Activated T-helper 1 cell treated with anti-CD3 and anti-CD28 coated beads, Interleukin-2, amount 50 U/mL, for 16 hours (primary cell): ENCODE measurements around the gene DNAI1.

Experiments used
- DNase-seq, 2 donors: peaks; one replicate each; pipeline ENCODE4 v3.0.0-alpha.2; 2020; ENCODE audit warnings: low read depth in 1 of 2, low spot score in 1 of 2

Gene DNAI1

DNA sequence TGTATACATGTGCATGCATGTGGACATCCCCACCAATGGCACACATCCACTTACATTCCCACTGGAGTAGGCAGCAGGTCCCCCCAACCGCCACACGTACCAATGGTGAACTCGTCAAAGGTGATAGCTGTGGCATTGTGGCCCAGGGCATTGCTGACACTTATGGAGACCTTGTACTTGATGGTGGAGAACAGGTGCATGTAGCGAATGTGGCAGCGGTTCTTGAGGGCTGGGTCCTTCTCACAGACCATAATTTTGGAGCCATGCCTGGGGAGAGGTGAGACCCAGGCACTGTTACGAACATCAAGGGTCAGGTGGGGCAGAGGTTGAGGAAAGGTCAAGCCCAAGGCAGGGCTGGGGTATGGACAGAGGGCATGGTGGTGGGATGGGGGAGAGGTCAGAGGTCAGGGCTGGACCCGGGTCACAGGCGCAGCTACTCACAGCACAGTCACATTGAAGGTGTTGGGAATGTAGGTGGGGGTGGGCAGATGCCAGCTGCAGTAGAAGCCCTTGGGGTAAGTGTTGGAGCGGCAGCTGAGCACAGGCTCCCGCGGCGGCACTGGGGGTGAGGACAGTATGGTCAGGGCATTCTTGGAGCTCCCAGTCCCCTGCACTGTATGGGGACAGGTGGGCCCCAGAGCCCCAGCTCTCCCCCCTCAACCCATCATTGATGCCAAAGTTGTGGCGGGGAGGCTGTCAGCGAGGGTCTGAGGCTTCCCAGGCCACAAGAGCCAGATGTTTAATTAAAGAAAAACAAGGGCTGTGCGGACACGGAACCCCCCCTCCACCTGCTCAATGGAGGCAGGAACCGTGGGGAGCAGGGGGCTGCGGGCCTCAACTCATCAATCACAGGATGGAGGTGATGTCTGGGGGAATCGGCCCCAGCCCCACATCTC, 99.1 kb downstream of the DNAI1 start:
- DNase-seq: no peak

DNA sequence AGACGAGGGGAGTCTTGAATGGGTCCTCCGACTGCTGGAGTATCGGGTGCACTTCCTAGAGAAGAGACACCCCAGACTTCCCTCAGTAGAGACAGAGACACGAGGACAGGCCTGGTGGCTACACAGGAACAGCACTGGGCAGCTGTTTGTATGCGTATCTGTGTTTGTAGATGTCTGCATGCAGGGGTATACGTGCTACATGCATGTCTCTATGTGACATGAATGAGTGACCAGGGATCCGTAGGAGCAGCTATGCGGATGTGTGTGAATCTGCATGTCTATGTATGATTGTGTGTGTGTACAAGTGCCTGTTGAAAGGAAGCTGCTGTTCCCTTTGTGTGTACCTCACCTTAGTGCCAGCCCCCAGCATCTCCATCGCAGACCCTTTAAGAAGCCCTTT, 99.8 kb downstream of the DNAI1 start:
- DNase-seq: no peak

DNA sequence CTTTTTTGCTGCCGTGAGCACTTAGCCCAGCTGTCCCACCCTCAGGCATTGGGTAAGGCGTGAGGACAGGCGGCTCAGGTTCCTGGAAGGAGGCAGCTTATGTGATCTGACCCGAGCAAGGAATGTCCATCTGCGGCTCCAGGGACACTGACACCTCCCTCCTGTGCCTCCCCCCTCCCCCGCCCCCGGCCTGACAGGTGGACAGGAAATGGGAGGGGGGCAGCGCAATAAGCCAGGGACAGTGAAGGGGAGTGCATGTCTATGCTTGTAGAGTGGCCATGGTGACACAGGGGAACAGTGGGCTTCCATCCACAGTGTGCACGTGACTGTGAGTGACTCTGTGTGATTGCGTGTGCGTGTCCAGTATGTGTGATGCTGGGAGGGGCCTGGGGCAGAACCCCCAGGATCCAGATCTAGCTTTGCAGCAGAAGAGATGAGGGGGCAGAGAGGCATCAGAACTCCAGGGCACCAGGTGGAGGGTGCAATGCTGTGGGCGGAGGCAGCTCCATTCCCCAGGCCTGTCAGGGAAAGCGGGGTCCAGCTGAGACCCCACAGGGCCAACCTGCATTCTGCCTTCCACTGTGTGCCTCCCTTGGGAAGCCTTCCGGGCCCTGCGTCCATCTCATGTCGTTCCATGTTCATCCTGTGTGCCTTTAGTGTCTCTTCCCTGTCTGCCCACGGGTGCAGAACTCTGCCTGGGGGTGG, 100.5 kb downstream of the DNAI1 start:
- no peak for DNase-seq

DNA sequence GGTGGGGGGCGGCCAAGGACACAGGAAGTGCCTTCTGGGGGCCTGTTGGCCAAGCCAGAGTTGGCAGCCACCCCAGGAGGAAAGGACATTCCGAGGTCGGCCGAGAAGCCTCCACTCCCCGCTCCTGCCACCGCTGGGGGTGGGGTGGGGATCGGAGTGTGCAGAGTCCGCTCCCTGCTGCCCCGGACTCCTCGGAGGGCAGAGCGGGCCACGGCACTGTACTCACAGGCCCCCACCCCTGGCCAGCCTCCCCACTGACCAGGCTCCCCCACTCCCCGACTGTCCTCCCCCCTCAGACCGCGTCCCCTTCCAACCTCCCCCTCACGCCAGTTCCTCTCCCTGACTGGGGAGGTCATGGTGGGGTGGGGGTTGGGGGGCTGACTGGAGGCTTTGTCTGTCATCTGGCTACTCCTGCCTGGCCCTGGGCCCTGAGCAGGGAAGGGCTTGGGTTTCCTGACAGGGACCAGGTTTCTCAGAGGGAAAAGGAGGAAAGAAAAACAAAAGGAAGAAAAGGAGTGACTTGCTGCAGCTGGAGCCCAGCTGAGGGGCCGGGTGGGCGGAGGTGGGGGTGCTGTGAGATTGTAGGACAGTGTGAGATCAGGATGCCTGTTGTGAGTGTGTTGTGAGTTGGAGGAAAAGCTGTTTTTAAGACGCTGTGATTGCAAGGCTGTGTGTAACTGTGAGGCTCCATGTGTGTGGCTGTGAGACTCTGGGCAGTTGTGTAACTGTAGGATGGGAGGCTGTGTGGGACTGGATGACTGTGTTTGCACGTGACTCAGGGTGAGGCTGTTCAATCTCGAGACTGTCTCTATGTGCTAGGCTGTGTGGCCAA, 101.2 kb downstream of the DNAI1 start:
- DNase-seq: no peak

DNA sequence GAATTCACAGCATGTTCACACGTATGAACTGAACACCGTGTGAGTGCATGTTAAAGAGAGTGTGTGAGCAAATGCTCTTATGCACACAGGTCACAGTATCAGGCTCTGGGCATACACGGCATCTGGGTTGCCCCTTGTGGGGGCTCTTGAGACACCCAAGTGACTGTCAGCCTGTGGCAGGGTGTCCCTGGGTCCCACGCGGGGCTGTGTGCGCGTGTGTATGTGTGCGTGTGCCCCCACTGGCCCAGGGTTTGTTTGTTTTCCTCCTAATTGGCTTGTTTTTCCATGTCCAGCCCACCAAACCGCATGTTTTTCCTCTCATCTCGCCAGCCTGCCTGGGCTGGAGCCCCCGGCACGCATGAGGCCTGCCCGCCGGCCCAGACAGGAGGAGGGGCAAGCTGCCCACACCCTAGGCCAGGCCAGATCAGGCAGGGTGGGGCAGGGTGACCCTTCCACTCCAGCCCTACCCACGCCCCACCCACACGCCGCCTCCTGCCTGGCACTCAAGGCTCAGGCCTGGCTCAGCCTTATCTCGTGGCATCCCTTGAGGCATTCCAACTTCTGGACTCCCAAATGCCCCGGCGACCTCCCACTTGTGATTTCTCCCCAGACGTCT, 102.1 kb downstream of the DNAI1 start:
- DNase-seq: no peak

DNA sequence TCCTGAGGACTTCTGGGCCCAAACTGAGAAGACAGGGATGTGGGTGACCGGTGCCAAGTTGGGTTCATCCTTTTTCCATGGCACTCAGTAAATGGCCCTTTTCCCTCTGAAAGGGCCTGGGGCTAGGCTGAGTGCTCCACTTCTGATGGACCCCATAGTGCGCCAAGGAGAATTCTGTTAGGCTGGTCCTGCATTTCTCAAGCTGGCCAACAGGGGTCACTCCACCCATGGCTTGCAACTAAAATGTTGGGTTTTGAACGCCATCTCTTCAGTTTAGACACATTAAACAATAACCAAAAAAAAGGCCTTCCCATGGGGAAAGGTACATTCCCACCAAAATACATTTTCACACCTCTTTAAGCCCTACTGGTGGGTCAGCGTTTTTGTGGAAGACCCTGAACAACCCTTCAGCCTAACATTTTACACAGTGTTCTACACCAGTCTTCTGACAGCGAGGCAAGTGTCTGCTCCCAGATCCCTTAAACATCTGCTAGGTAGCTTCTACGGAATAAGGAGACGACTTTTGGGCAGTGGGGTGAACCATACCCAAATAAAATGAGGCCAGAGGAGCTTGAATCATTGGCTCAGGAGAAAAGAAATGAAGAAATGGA, 103.6 kb downstream of the DNAI1 start:
- DNase-seq: no peak

DNA sequence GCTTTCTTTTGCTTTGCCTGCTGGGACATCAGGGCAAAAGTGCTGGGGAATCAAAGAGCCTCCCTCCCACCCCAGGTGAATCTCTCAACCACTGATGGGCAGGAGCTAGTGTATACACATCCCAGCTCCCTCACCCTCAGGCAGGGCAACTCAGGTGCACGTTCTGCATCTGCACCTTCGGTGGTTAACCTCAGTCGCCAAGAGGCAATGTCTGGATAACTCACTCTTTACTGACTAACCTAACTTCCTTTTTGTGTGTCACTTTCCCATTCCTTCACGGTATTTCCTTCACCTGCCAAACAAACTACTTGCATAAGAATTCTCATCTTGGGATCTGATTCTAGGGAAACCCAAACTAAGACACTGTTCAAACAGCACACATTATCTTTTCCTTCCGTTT, 104.7 kb downstream of the DNAI1 start:
- DNase-seq: no peak

DNA sequence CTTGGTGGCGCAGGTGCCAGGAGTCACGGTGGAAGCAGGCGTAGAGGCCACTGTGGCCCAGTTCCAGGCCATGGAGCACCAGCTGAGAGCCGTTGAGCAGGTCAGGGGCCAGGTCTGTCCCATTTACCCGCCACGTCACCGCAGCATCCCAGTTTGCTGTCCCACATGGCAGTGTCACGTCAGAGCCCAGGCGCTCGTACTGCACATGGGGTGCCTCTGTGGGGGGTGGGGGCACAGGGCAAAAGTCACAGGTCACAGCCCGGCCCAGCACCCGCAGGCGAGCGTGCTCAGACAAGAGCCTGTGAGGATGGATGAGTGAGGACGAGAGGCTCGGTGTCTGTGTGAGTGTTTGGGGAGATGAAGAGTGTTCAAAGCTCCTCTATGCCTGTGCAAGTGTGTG, 106.0 kb downstream of the DNAI1 start:
- no peak for DNase-seq

DNA sequence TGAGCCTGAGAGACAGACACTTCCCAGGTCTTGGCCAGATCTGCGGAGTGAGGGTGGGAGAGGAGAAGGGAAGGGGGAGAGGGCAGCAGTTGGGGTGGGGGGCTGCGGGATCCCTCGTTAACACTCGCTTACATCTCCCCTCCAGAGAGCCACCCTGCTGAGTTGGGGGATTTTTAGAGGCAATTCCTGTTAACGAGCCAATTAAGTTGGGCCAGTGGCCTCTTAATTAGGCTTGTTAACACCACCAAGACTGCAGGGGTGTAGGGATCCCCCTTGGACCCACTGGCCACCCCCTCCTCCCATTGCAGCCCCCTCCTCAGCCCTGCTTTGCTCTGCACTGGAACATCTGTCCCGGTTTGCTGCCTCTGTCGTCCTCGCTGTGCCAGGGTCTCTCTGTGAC, 107.3 kb downstream of the DNAI1 start:
- DNase-seq: no peak

DNA sequence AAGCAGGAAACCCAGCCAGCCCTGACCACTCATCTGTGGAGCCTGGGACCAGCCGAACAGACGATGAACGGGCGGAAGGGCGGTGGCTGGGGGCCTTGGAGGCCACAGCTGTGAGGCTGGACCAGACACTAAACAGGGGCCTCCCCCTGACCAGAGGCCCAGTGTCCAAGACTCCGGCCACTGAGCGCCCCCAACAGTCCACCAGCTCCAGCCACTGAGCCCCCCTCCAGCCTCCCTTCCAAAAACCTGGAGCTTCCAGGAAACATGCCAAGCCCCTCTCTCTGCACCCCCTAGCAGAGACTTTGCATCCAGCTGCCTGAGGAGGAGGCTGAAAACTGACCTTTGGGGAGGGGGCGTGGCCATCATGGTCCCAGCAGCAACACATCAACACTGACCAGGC, 107.7 kb downstream of the DNAI1 start:
- no peak for DNase-seq

DNA sequence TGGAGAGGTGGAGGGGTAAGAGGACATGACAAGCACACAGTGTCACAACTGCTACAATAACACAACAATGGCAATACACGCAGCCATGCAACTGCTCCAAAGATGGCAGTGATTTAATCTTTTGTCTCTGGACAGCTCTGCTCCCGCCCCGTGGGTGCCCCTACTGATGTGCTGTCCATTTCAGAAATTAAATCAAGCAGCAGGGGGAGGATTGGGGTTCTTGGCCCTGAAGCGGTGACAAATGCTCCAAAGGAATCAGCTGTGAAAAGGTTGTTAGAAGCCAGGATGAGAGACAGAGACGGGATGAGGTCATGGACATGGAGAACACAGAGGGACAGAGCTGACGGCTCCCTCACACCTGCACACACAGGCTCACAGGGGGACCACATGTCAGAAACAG, 108.4 kb downstream of the DNAI1 start:
- DNase-seq: no peak

DNA sequence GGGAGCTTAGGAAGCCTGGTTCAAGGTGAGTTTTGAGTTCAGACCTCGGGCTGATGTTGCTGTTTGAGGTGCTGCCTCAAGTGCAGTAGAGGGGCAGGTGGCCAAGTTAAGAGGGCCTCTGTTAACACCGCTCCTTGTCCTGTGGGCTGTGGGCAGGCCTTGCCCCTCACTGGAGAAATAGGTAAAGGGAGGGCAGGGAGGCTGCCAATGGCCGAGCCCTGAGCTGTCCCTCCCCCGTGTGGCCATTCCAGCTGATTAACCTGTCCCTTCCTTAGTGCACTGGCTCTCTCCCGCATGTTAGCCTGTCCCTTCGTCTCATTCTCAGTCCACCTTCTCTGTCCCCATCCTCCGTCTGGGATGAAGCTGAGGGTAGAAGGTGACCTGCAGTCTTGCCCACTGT, 109.5 kb downstream of the DNAI1 start:
- no peak for DNase-seq

DNA sequence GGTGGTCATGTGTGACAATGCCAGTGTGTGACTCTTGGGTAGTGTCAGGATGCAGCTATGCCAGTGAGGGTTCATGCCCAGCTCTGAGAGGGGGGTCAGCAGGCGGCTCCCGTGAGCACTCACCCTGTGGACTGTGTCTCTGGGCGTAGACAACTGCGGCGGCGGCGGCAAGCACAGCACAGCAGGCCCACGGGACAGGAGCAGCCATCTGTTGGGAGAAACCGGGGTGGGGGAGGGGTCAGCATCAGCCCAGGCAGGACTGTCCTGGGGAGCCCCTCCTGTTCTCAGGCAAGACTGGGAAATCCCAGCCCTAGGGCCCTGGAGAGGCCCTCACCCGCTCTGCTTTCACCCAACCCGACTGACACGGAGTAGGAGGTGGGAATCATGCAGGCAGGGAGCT, 110.2 kb downstream of the DNAI1 start:
- DNase-seq: no peak

DNA sequence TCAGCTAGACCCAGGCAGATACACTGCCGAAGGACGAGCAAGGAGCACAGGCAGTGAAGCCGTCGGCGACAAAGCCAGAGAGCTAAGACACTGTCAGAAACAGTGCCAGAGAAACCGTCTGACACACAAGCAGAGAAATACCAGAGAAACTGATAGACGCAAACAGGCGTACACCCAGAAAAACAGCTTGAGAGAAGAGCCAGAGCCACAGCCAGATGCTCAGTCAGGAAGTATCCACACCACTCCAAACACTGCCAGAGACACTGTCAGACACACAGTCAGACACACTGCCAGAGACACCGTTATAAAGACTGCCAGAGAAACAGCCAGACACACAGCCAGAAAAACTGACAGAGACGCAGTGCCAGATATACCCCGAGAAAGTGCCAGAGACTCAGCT, 111.8 kb downstream of the DNAI1 start:
- no peak for DNase-seq
